Activated CD8-positive, alpha-beta T cell treated with anti-CD3 and anti-CD28 coated beads for 36 hours (primary cell): Measurements from ENCODE around the gene PRR18. TPM values are rescaled to one million over a fixed set of nuclear protein-coding genes. Genes with fewer than 3 reads are reported as not detected.
A peak's percentile ranks its signal among the peaks of the same experiment; 100 is the strongest.

Experiments used
- ATAC-seq: fragments of 200-7000 bp; cut with Tn5 transposase; one replicate; pipeline ENCODE4 v1.10.0; 2021; ENCODE audit warnings: mild to moderate bottlenecking, moderate library complexity
- CTCF ChIA-PET: fragments of 350-600 bp; sonication (Branson Sonifier 250); formaldehyde crosslinking; loops from one replicate; lab custom pipeline; 2021; ENCODE audit warnings: antibody characterized with exemption; lab: Charles Lee
- POLR2A ChIA-PET: fragments of 350-600 bp; sonication (Branson Sonifier 250); formaldehyde crosslinking; loops from one replicate; lab custom pipeline; 2021; ENCODE audit warnings: antibody characterized with exemption; lab: Charles Lee
- DNase-seq: peaks from one replicate; pipeline ENCODE4 v3.0.0-alpha.2; 2020
- H3K27ac Mint-ChIP-seq: one replicate; pipeline ENCODE4 v1.8.0; 2021; ENCODE audit warnings: mild to moderate bottlenecking, mixed read lengths
- H3K27me3 Mint-ChIP-seq: one replicate; pipeline ENCODE4 v1.8.0; 2021; ENCODE audit warnings: mixed read lengths
- H3K36me3 Mint-ChIP-seq: one replicate; pipeline ENCODE4 v1.8.0; 2021; ENCODE audit warnings: low read depth, mixed read lengths
- H3K4me1 Mint-ChIP-seq: one replicate; pipeline ENCODE4 v1.8.0; 2021; ENCODE audit warnings: low read depth, mixed read lengths
- H3K4me3 Mint-ChIP-seq: one replicate; pipeline ENCODE4 v1.8.0; 2021; ENCODE audit warnings: mild to moderate bottlenecking, moderate library complexity, mixed read lengths
- H3K9me3 Mint-ChIP-seq: one replicate; pipeline ENCODE4 v1.8.0; 2021; ENCODE audit warnings: mixed read lengths
- intact Hi-C: fragments of 100-400 bp; cut with micrococcal nuclease; formaldehyde crosslinking; loops from one replicate; pipeline ENCODE4 v1.10.0; 2022
- total RNA-seq, 2 experiments: library from RNA; stranded (reverse); gene quantifications; one replicate each; pipeline ENCODE4 v1.2.3, GENCODE V29; 2021
- TF ChIP-seq, protein P1 (sequence below): fragments of 200-600 bp; IDR thresholded peaks from one replicate; pipeline ENCODE4 v1.8.0; 2022; ENCODE audit warnings: antibody characterized with exemption, mild to moderate bottlenecking

The PRR18 gene
- total RNA-seq, 2 experiments from 2014 or later: 0.23 to 0.27 TPM

DNA sequence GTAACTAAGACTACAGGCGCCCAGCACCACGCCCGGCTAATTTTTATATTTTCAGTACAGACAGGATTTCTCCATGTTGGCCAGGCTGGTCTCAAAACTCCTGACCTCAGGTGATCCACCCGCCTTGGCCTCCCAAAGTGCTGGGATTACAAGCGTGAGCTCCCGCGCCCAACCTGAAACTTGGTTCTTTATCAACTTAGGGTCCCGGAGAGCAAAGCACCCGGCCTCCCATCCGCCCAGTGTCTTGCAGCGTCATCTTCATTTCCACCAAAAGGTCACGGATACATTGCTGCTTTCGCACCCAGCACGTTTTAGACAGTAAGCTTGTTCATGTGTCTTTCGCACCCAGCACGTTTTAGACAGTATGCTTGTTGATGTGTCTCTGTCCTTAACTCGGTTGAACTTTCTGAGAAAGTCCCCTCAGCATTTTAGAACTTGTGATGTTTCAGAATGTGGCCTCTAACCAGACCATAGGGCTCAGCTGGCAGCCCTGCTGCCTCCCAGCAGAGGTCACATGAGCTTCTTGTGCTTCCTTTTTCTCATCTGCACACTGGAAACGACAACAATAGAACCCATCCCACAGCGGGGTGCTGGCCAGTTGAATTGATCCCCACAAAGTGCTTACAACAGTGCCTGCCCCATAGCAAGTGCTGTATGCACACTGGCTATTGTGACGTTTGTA, 48.8 kb downstream of the PRR18 start:
- H3K4me3 Mint-ChIP-seq: peak overlapping the region; percentile 53
- H3K27me3 Mint-ChIP-seq: peaks cover 6% of the 10 kb centered on the region
- POLR2A ChIA-PET: interaction anchor here (0.9 to 1.9 kb wide), 2 partner anchors 9 to 157 kb away, joined by 3 to 5 read pairs; no protein-coding TSS in a partner anchor
- H3K36me3 Mint-ChIP-seq: no peaks in the 10 kb centered on the region
- H3K9me3 Mint-ChIP-seq: peaks cover 6% of the 10 kb centered on the region
- H3K27ac Mint-ChIP-seq: peak overlapping the region; percentile 83
- peaks cover 33% of the 10 kb centered on the region for H3K4me1 Mint-ChIP-seq
- ATAC-seq: peak; percentile 28
- intact Hi-C loops: no loop called here
- DNase-seq: peak; percentile 40
- TF ChIP-seq, protein P1, sequence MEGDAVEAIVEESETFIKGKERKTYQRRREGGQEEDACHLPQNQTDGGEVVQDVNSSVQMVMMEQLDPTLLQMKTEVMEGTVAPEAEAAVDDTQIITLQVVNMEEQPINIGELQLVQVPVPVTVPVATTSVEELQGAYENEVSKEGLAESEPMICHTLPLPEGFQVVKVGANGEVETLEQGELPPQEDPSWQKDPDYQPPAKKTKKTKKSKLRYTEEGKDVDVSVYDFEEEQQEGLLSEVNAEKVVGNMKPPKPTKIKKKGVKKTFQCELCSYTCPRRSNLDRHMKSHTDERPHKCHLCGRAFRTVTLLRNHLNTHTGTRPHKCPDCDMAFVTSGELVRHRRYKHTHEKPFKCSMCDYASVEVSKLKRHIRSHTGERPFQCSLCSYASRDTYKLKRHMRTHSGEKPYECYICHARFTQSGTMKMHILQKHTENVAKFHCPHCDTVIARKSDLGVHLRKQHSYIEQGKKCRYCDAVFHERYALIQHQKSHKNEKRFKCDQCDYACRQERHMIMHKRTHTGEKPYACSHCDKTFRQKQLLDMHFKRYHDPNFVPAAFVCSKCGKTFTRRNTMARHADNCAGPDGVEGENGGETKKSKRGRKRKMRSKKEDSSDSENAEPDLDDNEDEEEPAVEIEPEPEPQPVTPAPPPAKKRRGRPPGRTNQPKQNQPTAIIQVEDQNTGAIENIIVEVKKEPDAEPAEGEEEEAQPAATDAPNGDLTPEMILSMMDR: no peak
- CTCF ChIA-PET: interaction anchor here (1.3 to 2.4 kb wide), 2 partner anchors 9 to 17 kb away, joined by 3 to 8 read pairs; no protein-coding TSS in a partner anchor

DNA sequence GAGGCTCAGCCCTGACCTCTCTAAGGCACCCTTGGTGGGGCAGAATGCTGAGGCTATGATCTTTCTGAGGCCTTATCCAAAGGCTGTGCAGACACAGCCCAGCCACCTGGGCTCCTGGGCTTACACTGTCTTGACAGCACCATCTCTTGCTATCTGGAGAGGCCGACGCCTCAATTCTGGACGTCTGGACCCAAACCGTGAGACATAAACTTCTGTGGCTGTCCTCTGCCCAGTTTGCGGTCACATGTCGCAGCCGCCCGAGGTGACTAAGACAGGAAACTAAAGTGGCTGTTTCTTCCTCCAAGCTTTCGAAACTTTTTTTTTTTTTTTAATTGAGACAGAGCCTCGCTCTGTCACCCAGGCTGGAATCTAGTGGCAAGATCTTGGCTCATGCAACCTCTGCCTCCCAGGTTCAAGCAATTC, 49.3 kb downstream of the PRR18 start:
- TF ChIP-seq, protein P1: no peak
- H3K36me3 Mint-ChIP-seq: no peaks in the 10 kb centered on the region
- peak overlapping the region; percentile 83 for H3K27ac Mint-ChIP-seq
- peaks cover 6% of the 10 kb centered on the region for H3K9me3 Mint-ChIP-seq
- CTCF ChIA-PET: interaction anchor here (1.3 to 2.4 kb wide), 2 partner anchors 9 to 17 kb away, joined by 3 to 8 read pairs; no protein-coding TSS in a partner anchor
- ATAC-seq (peak; percentile 77), DNase-seq (peak; percentile 70)
- H3K4me1 Mint-ChIP-seq: peaks cover 33% of the 10 kb centered on the region
- peaks cover 9% of the 10 kb centered on the region for H3K27me3 Mint-ChIP-seq
- intact Hi-C loops: no loop called here
- peak overlapping the region; percentile 53 for H3K4me3 Mint-ChIP-seq
- POLR2A ChIA-PET: interaction anchor here (0.9 to 1.9 kb wide), 3 partner anchors 9 to 159 kb away, joined by 3 to 5 read pairs (median 3); no protein-coding TSS in a partner anchor

DNA sequence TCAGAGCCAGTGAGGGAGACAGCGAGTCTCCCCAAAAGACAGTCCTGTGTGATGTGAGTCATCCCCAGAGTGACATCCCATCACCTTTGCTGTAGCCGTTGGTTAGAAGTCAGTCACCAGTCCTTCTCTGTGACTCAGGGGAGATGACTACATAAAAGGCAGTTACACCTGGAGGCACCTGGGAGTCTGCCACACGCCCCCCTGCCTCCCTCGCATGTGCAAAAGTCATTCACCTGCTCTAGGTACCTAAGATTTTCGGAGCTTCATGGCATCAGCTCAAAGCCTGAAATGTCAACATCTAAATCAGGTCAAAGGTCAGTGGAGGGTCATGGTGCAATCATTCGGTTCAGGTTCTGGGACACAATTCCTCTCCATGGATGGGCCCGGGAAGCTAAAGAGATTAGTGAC, 50.3 kb downstream of the PRR18 start:
- H3K4me3 Mint-ChIP-seq: no peak overlapping the region
- H3K27ac Mint-ChIP-seq: no peak overlapping the region
- POLR2A ChIA-PET: interaction anchor here (1.3 to 1.9 kb wide), 2 partner anchors 159 to 160 kb away, joined by 3 to 5 read pairs; no protein-coding TSS in a partner anchor
- intact Hi-C loops: no loop called here
- TF ChIP-seq, protein P1: no peak
- H3K27me3 Mint-ChIP-seq: peaks cover 9% of the 10 kb centered on the region
- DNase-seq (peak; percentile 65), ATAC-seq (peak; percentile 75)
- CTCF ChIA-PET: interaction anchor here (2.4 kb wide), 1 partner anchor 18 kb away, joined by 8 read pairs; no protein-coding TSS in a partner anchor
- H3K36me3 Mint-ChIP-seq: no peaks in the 10 kb centered on the region
- H3K4me1 Mint-ChIP-seq: peaks cover 35% of the 10 kb centered on the region
- peaks cover 6% of the 10 kb centered on the region for H3K9me3 Mint-ChIP-seq

Other genes with a start within 250 kb of the PRR18 start
- not detected for gene TBXT, start 140.5 kb downstream of the PRR18 start, total RNA-seq
- gene SFT2D1, start 34.2 kb upstream of the PRR18 start, total RNA-seq: 10 to 100 TPM; 39.0 to 42.6 TPM
- gene MPC1, start 74.5 kb upstream of the PRR18 start, total RNA-seq: 10 to 100 TPM; 17.4 to 20.3 TPM